HEK293 (cell line): Measurements from ENCODE around the gene KCNJ5.

ENCODE experiments used
- CTCF ChIA-PET: fragments of 350-600 bp; formaldehyde crosslinking; extraction: SDS; loops from one replicate; lab custom pipeline; 2021; ENCODE audit warnings: antibody characterized with exemption; lab: Yijun Ruan, JAX
- POLR2A ChIA-PET: fragments of 300-600 bp; formaldehyde crosslinking; extraction: SDS; loops from one replicate; lab custom pipeline; 2020; ENCODE audit warnings: antibody characterized with exemption, inconsistent platforms; lab: Yijun Ruan, JAX
- H3K27ac ChIP-seq: fragments of 200-500 bp; sonication (Bioruptor generic); 2 replicates; pipeline ENCODE4 v1.5.1; 2014; ENCODE audit warnings: low read depth, low read length, control low read depth, inconsistent platforms; ENCODE audit errors: extremely low read depth
- H3K36me3 ChIP-seq, 2 experiments: fragments of 200-500 bp in 1 of 2; sonication (Bioruptor generic) in 1 of 2; 1 replicate in 1 of 2; 2 replicates in 1 of 2; pipeline ENCODE4 v1.5.1; 2014 to 2017; ENCODE audit warnings: inconsistent platforms in 2 of 2, low read length in 2 of 2; ENCODE audit not compliant: control insufficient read depth in 2 of 2, insufficient read depth in 1 of 2
- H3K4me1 ChIP-seq: fragments of 200-500 bp; sonication (Bioruptor generic); 2 replicates; pipeline ENCODE4 v1.5.1; 2014; ENCODE audit warnings: mild to moderate bottlenecking, low read length, inconsistent platforms; ENCODE audit not compliant: control insufficient read depth, insufficient read depth
- H3K4me3 ChIP-seq: 2 replicates; pipeline ENCODE4 v1.5.1; 2011; ENCODE audit warnings: low read depth, mild to moderate bottlenecking, control low read depth, low read length, moderate library complexity
- H3K9me3 ChIP-seq: fragments of 200-500 bp; sonication (Bioruptor generic); 2 replicates; pipeline ENCODE4 v1.5.1; 2014; ENCODE audit warnings: low read depth, low read length, inconsistent platforms; ENCODE audit not compliant: control insufficient read depth, insufficient read depth
- BCL11A ChIP-seq: fragments of 450-650 bp; formaldehyde crosslinking; IDR thresholded peaks from 2 replicates; pipeline ENCODE4 v1.5.1; 2016; ENCODE audit warnings: low read depth, missing biosample characterization, missing genetic modification characterization
- KLF16 ChIP-seq: fragments of 450-650 bp; formaldehyde crosslinking; IDR thresholded peaks from 2 replicates; pipeline ENCODE4 v1.5.1; 2017; ENCODE audit warnings: missing biosample characterization, missing genetic modification characterization
- MZF1 ChIP-seq: fragments of 450-650 bp; formaldehyde crosslinking; IDR thresholded peaks from 2 replicates; pipeline ENCODE4 v1.5.1; 2017; ENCODE audit warnings: missing biosample characterization, missing genetic modification characterization, borderline replicate concordance
- REST ChIP-seq: fragments of 450-650 bp; formaldehyde crosslinking; IDR thresholded peaks from 2 replicates; pipeline ENCODE4 v1.5.1; 2016; ENCODE audit warnings: missing biosample characterization, missing genetic modification characterization
- ZBTB49 ChIP-seq: fragments of 450-650 bp; formaldehyde crosslinking; IDR thresholded peaks from 2 replicates; pipeline ENCODE4 v1.5.1; 2016; ENCODE audit warnings: missing biosample characterization, missing genetic modification characterization, low read depth
- ZFP69B ChIP-seq: fragments of 450-650 bp; formaldehyde crosslinking; IDR thresholded peaks from 2 replicates; pipeline ENCODE4 v1.5.1; 2016; ENCODE audit warnings: missing biosample characterization, missing genetic modification characterization
- ZNF148 ChIP-seq: fragments of 450-650 bp; formaldehyde crosslinking; IDR thresholded peaks from 2 replicates; pipeline ENCODE4 v1.5.0; 2017; ENCODE audit warnings: missing biosample characterization, missing genetic modification characterization, borderline replicate concordance
- ZNF2 ChIP-seq: fragments of 450-650 bp; formaldehyde crosslinking; IDR thresholded peaks from 2 replicates; pipeline ENCODE4 v1.5.1; 2016; ENCODE audit warnings: missing biosample characterization, missing genetic modification characterization
- ZNF23 ChIP-seq: fragments of 450-650 bp; formaldehyde crosslinking; IDR thresholded peaks from 2 replicates; pipeline ENCODE4 v1.5.1; 2016; ENCODE audit warnings: missing biosample characterization, missing genetic modification characterization, borderline replicate concordance
- ZNF501 ChIP-seq: fragments of 450-650 bp; formaldehyde crosslinking; IDR thresholded peaks from 2 replicates; pipeline ENCODE4 v1.5.1; 2016; ENCODE audit warnings: missing biosample characterization, missing genetic modification characterization
- ZNF549 ChIP-seq: fragments of 450-650 bp; IDR thresholded peaks from 2 replicates; pipeline ENCODE4 v1.5.1; 2018; ENCODE audit warnings: missing biosample characterization, missing genetic modification characterization, mild to moderate bottlenecking, inconsistent platforms, moderate library complexity
- ZSCAN16 ChIP-seq: fragments of 450-650 bp; formaldehyde crosslinking; IDR thresholded peaks from 2 replicates; pipeline ENCODE4 v1.5.1; 2016; ENCODE audit warnings: missing biosample characterization, missing genetic modification characterization
- TF ChIP-seq, protein P1 (sequence below): fragments of 450-650 bp; formaldehyde crosslinking; IDR thresholded peaks from 2 replicates; pipeline ENCODE4 v1.5.1; 2016; ENCODE audit warnings: missing biosample characterization, missing genetic modification characterization, borderline replicate concordance

Gene KCNJ5

DNA sequence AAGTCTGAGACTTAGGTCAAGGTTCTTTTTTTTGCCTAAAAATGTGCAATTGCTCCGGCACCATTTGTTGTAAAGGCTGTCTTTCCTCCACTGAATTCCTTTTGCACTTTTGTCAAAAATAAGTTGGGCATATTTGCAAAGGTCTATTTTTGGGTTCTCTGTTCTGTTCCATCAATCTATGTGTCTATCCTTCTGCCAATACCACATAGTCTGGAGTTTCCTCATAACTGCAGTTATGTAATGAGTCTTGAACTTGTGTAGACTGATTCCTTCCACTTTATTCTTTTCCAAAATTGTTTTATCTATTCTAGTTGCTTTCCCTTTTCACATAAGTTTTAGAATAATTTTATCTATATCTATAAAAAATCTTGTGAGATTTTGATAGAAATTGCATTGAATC is 6.7 kb downstream of the KCNJ5 start:
- ChIA-PET CTCF (interaction anchor here (0.9 kb wide), 1 partner anchor 13 kb away, joined by 3 read pairs; no protein-coding TSS in a partner anchor), POLR2A (no interaction called here)
- TF ChIP-seq BCL11A (tag by site-specific recombination) (no peak), ZNF501 (tag by site-specific recombination) (no peak)

GRCh38 chr11:128898580-128899344 is 7.6 kb downstream of the KCNJ5 start:
- TF ChIP-seq MZF1 (no peak), KLF16 (tag by site-specific recombination) (no peak), ZNF549 (tag by site-specific recombination) (no peak), ZBTB49 (tag by site-specific recombination) (no peak), ZNF2 (tag by site-specific recombination) (no peak), ZNF23 (tag by site-specific recombination) (no peak), ZNF148 (tag by site-specific recombination) (no peak), ZSCAN16 (tag by site-specific recombination) (no peak), ZFP69B (tag by site-specific recombination) (no peak), REST (tag by site-specific recombination) (no peak)
- TF ChIP-seq, protein P1, sequence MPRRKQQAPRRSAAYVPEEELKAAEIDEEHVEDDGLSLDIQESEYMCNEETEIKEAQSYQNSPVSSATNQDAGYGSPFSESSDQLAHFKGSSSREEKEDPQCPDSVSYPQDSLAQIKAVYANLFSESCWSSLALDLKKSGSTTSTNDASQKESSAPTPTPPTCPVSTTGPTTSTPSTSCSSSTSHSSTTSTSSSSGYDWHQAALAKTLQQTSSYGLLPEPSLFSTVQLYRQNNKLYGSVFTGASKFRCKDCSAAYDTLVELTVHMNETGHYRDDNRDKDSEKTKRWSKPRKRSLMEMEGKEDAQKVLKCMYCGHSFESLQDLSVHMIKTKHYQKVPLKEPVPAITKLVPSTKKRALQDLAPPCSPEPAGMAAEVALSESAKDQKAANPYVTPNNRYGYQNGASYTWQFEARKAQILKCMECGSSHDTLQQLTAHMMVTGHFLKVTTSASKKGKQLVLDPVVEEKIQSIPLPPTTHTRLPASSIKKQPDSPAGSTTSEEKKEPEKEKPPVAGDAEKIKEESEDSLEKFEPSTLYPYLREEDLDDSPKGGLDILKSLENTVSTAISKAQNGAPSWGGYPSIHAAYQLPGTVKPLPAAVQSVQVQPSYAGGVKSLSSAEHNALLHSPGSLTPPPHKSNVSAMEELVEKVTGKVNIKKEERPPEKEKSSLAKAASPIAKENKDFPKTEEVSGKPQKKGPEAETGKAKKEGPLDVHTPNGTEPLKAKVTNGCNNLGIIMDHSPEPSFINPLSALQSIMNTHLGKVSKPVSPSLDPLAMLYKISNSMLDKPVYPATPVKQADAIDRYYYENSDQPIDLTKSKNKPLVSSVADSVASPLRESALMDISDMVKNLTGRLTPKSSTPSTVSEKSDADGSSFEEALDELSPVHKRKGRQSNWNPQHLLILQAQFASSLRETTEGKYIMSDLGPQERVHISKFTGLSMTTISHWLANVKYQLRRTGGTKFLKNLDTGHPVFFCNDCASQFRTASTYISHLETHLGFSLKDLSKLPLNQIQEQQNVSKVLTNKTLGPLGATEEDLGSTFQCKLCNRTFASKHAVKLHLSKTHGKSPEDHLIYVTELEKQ (tag by site-specific recombination), result no peak
- H3K4me3 ChIP-seq, result no peak overlapping the region
- H3K4me1 ChIP-seq, result no peaks in the 10 kb centered on the region; the same call in 1 of the 2 replicates
- peaks cover 0 to 3% of the 10 kb centered on the region in 2 experiments; a peak in 1 of 3 replicates for H3K36me3 ChIP-seq
- ChIA-PET CTCF (interaction anchor here (0.9 kb wide), 1 partner anchor 14 kb away, joined by 3 read pairs; no protein-coding TSS in a partner anchor), POLR2A (no interaction called here)
- no peaks in the 10 kb centered on the region for H3K9me3 ChIP-seq
- no peak overlapping the region for H3K27ac ChIP-seq

More for the DNA sequence above, 6.7 kb downstream of the KCNJ5 start:
- no peaks in the 10 kb centered on the region for H3K9me3 ChIP-seq
- no peak overlapping the region for H3K4me3 ChIP-seq
- peaks cover 0 to under 1% of the 10 kb centered on the region in 2 experiments; a peak in 1 of 3 replicates for H3K36me3 ChIP-seq
- H3K27ac ChIP-seq, result no peak overlapping the region
- H3K4me1 ChIP-seq, result no peaks in the 10 kb centered on the region; the same call in 1 of the 2 replicates
